HEK293T (cell line): ENCODE results near the gene CBY3.
"Not testable (repeated sequence)": the region's sequence is repeated elsewhere in the genome, so short reads cannot be mapped to it uniquely, and the experiment has no call there.

Source experiments
- CTCF ChIA-PET: fragments of 350-600 bp; formaldehyde crosslinking; extraction: SDS; loops from one replicate; lab custom pipeline; 2021; ENCODE audit warnings: antibody characterized with exemption, inconsistent platforms; lab: Yijun Ruan, JAX
- POLR2A ChIA-PET: fragments of 350-600 bp; formaldehyde crosslinking; extraction: SDS; loops from one replicate; lab custom pipeline; 2020; ENCODE audit warnings: antibody characterized with exemption, inconsistent platforms; lab: Yijun Ruan, JAX
- DNase-seq: peaks from one replicate; pipeline ENCODE4 v3.0.0; 2012; ENCODE audit warnings: mixed read lengths; ENCODE audit errors: extremely low spot score
- ARNT ChIP-seq: fragments of 450-650 bp; IDR thresholded peaks from 2 replicates; pipeline ENCODE4 v1.6.1; 2017; ENCODE audit warnings: mild to moderate bottlenecking
- BHLHE40 ChIP-seq: fragments of 450-650 bp; IDR thresholded peaks from 2 replicates; pipeline ENCODE4 v1.6.1; 2016; ENCODE audit warnings: mild to moderate bottlenecking, moderate library complexity, borderline replicate concordance
- CTBP1 ChIP-seq: fragments of 450-650 bp; IDR thresholded peaks from 2 replicates; pipeline ENCODE4 v1.6.1; 2016; ENCODE audit warnings: borderline replicate concordance
- ELF4 ChIP-seq: fragments of 450-650 bp; IDR thresholded peaks from 2 replicates; pipeline ENCODE4 v1.6.1; 2017; ENCODE audit warnings: antibody characterized with exemption
- FOXA1 ChIP-seq: fragments of 450-650 bp; IDR thresholded peaks from 2 replicates; pipeline ENCODE4 v1.6.1; 2016; ENCODE audit warnings: mild to moderate bottlenecking
- FOXK2 ChIP-seq: fragments of 450-650 bp; IDR thresholded peaks from 2 replicates; pipeline ENCODE4 v1.6.1; 2016; ENCODE audit warnings: mild to moderate bottlenecking
- FOXM1 ChIP-seq: fragments of 450-650 bp; IDR thresholded peaks from 2 replicates; pipeline ENCODE4 v1.6.1; 2017; ENCODE audit warnings: mild to moderate bottlenecking, borderline replicate concordance
- HDGF ChIP-seq: fragments of 450-650 bp; IDR thresholded peaks from 2 replicates; pipeline ENCODE4 v1.6.1; 2017; ENCODE audit warnings: antibody characterized with exemption, borderline replicate concordance
- L3MBTL2 ChIP-seq: fragments of 450-650 bp; conservative IDR thresholded peaks from 2 replicates; pipeline ENCODE4 v1.6.1; 2016; ENCODE audit warnings: mild to moderate bottlenecking
- LEF1 ChIP-seq: fragments of 450-650 bp; IDR thresholded peaks from 2 replicates; pipeline ENCODE4 v1.6.1; 2017; ENCODE audit warnings: mild to moderate bottlenecking, borderline replicate concordance
- NFRKB ChIP-seq: fragments of 450-650 bp; IDR thresholded peaks from 2 replicates; pipeline ENCODE4 v1.6.1; 2016; ENCODE audit warnings: mild to moderate bottlenecking, moderate library complexity
- PKNOX1 ChIP-seq: fragments of 450-650 bp; IDR thresholded peaks from 2 replicates; pipeline ENCODE4 v1.6.1; 2016
- SP1 ChIP-seq: fragments of 450-650 bp; IDR thresholded peaks from 2 replicates; pipeline ENCODE4 v1.6.1; 2017
- SUZ12 ChIP-seq: fragments of 450-650 bp; IDR thresholded peaks from 2 replicates; pipeline ENCODE4 v1.6.1; 2016; ENCODE audit warnings: mild to moderate bottlenecking
- TARDBP ChIP-seq: fragments of 450-650 bp; IDR thresholded peaks from 2 replicates; pipeline ENCODE4 v1.6.1; 2016
- ZNF384 ChIP-seq: fragments of 450-650 bp; IDR thresholded peaks from 2 replicates; pipeline ENCODE4 v1.6.1; 2016

Gene CBY3

GRCh38 chr5:179648410-179648809 is 32.4 kb downstream of the CBY3 start:
- POLR2A ChIA-PET = no interaction called here
- TF ChIP-seq FOXK2 (no peak), PKNOX1 (no peak), CTBP1 (no peak), NFRKB (no peak), BHLHE40 (no peak), ZNF384 (no peak), ARNT (no peak), L3MBTL2 (no peak), SP1 (no peak), FOXM1 (no peak), SUZ12 (no peak), ELF4 (no peak), TARDBP (no peak), HDGF (no peak), FOXA1 (no peak), LEF1 (no peak)
- no peak for DNase-seq
- CTCF ChIA-PET = no interaction called here

GRCh38 chr5:179644766-179645165 is 36.1 kb downstream of the CBY3 start:
- POLR2A ChIA-PET, CTCF ChIA-PET, DNase-seq: not testable (repeated sequence)

- DNase-seq, CTCF ChIA-PET: not testable (repeated sequence)
- POLR2A ChIA-PET = interaction anchor here (1.1 kb wide), 1 partner anchor 20 kb away, joined by 4 read pairs; the partner anchor contains the start of gene HNRNPH1
Observed at GRCh38 chr5:179643141-179643920, 37.5 kb downstream of the CBY3 start.

- DNase-seq, CTCF ChIA-PET: not testable (repeated sequence)
- POLR2A ChIA-PET = interaction anchor here (1.1 kb wide), 1 partner anchor 19 kb away, joined by 4 read pairs; the partner anchor contains the start of gene HNRNPH1
Observed at GRCh38 chr5:179642626-179643025, 38.2 kb downstream of the CBY3 start.

- CTCF ChIA-PET, POLR2A ChIA-PET: not testable (repeated sequence)
Observed at GRCh38 chr5:179641745-179642144, 39.1 kb downstream of the CBY3 start.

GRCh38 chr5:179639296-179639695 is 41.5 kb downstream of the CBY3 start:
- CTCF ChIA-PET, DNase-seq: not testable (repeated sequence)
- POLR2A ChIA-PET = interaction anchor here (2.7 kb wide), 1 partner anchor 15 kb away, joined by 25 read pairs; the partner anchor contains the start of gene HNRNPH1

More at GRCh38 chr5:179641745-179642144, 39.1 kb downstream of the CBY3 start:
- DNase-seq = not testable (repeated sequence)

GRCh38 chr5:179634370-179635172 is 46.3 kb downstream of the CBY3 start:
- POLR2A ChIA-PET, CTCF ChIA-PET, DNase-seq: not testable (repeated sequence)

- DNase-seq, CTCF ChIA-PET: not testable (repeated sequence)
- POLR2A ChIA-PET = interaction anchor here (3.0 kb wide), 1 partner anchor 10 kb away, joined by 20 read pairs; the partner anchor contains the start of gene HNRNPH1
Observed at GRCh38 chr5:179633501-179634369, 47.1 kb downstream of the CBY3 start.
